HTERT RPE-1 (cell line): ENCODE data around the gene STAB1.

ENCODE experiments used
- in situ Hi-C: fragments of 300-500 bp; cut with MboI; formaldehyde crosslinking; loops from 4 replicates; pipeline ENCODE4 v1.14.3; 2020; ENCODE audit warnings: low sequenced_read_pairs

The STAB1 gene

DNA sequence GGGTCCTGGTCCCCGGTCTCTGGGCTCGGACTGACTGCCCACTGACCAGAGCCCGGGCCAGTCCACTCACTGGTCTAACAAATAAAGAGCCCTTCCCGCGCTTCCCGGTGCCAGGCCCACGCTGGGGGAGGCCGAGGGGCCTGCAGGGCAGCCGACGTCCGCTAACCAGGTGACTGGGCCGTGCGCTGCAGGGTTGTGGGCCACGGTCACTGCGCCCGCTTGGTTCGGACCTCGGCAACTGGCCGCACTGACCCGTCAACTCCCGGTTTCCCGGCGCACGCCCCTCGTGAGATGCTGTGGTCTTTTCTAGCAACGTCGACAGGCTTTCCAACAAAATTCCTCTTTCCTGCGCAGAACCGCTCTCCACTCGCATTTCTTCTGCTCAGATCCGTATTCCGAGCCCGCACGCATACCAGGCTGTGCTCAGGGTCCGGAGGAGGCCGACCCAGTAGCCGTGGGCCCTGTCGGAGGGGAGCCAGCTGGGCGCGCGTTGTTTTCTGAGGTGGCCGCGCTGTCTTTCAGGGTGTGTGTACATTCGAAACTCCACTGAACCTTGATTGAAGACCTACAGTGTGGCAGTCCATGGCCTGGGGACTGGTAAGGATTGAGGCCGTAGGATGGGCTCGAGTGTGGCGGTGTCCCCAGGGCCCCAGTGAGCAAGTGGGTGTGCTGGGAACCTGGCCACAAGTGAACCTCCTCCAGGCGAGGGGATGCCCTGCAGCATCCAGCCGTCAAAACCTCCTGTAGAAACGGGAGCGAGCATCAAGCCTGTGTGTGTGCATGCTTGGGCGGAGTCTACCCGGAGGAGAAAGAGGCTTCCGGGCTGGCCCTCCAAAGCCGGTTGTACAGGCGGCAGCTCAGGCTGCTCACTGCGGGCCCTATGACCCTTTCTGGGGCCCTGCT, 39.4 kb downstream of the STAB1 start:
- in situ Hi-C loops: no loop called here

DNA sequence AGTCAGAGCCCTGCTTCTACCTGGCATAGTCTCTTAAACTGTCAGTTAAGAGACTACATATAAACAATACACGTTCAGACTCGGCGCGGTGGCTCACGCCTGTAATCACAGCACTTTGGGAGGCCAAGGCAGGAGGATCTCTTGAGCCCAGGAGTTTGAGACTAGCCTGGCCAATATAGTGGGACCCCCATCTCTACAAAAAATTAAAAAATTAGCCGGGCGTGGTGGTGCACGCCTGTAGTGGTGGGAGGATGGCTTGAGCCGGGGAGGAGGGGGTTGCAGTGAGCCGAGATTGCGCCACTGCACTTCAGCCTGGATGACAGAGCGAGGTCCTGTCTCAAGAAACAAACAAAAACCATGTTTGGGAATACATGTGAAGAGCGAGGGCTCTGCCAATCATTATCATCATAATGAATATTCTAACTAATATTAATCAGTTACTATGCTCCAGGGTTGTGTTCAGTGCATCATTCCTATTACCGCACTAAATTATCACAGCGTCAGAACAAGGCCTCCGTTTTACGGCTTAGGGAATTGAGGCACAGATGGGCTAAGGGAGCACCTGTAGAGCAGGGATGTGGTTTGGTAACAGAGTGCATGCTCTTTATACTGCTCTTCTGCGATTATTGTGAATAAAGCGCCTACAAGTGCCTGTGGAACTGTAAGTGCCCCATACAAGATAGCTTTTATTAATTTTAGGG, 40.4 kb downstream of the STAB1 start:
- in situ Hi-C loops: no loop called here

DNA sequence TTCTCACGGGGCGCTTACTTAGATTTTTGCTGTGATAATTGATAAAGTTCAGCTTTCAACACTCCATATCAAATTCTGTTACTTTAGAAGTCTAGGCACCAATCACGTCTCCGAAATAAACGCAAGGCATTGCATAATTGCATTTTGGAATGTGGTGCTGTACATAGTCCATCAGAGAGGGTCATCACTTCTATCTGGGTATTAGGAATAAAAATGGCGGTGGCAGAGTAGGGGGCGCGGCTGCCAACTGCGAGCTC, 40.9 kb downstream of the STAB1 start:
- in situ Hi-C loops: no loop called here

DNA sequence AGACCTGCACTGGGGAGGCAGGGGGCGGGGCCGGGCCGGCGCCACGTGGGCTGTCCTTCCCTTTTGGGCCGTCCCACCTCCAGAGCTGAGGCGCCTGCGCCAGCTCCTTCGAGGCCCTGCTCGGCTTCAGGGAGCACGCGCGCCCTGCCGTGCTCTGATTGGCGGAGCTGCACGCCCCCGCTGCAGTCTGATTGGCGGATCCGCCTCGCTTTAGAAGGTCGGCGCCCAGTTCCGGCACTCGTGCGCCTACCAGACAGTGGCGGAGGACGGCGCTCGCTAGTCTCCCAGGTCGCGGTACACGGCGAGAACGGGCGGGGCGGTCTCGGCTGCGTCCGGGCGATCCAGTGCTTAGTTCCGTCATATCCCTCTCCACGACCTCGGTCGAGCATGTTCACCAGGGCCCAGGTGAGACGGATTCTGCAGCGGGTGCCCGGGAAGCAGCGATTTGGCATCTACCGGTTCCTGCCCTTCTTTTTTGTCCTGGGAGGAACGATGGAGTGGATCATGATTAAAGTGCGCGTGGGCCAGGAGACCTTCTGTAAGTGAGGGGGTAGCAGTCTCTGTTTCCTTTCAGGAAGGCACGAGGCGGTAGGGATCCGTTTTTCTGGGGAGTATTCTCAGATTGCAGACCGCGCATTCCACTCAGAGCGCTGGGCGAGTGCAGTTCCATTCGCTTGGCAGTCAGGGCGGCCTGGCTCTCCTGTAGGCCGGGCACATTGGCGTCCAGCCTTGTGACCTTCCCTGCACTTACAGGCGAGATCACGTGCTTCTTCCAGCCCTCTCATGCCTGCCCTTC, 41.4 kb downstream of the STAB1 start, which contains the start of gene UQCC5:
TSS of gene UQCC5 (plus strand) at position 237 of the 796 bp plus-strand sequence. CDS start at position 388, 151 bp downstream.
- in situ Hi-C loops: no loop called here

DNA sequence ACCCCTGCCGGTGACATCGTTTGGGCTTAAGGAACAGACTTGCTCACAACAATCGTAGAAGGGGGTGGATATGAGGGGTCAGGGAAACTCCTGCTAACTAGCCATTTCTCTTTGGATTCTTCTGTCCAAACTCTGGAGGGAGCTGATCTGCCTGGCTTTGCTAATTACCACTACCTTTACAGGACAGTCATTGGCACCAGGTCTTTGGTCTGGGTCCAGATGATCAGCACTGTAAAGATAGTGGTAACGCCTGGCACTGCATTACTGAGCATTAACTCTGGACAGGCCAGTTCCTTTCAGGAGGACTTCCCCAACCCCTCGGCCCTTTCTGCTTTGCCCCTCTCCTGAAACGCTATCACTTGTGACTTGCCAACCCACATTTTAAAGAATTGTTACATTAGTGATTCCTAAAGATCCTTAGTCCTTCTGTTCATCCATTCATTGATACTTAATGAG, 42.1 kb downstream of the STAB1 start:
- in situ Hi-C loops: no loop called here

DNA sequence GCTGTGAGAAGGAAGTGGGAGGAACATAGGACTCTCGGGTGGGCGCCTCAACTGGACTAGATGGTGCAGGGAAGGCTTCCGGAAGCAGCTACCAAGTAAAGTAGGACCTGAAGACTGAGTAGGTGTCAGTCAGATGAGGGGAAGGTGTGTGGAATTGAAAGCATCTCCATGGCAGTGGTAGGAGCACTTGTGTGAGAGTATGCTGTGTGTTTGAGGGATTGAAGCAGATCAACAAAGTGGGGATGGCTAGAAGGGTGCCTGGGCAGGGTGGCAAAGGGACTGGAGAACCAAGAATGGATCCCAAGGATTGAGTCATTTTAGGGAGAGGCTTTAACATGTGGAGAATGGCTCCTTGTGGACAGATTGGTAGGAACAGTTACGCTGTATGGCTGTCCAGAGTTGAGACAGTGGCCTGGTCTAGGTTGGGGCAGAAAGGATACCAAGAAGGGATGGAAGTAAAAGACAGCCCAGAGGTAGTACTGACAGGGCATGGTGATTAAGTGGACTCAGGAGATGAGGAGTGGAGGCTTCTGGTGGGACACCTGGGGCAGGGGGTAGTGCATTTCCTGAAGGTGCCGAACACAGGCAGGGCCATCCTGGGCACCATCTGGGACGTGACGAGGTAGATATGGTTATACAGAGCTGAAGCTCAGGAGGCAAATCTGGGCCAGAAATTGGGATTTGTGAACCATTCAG, 42.7 kb downstream of the STAB1 start:
- in situ Hi-C loops: no loop called here

DNA sequence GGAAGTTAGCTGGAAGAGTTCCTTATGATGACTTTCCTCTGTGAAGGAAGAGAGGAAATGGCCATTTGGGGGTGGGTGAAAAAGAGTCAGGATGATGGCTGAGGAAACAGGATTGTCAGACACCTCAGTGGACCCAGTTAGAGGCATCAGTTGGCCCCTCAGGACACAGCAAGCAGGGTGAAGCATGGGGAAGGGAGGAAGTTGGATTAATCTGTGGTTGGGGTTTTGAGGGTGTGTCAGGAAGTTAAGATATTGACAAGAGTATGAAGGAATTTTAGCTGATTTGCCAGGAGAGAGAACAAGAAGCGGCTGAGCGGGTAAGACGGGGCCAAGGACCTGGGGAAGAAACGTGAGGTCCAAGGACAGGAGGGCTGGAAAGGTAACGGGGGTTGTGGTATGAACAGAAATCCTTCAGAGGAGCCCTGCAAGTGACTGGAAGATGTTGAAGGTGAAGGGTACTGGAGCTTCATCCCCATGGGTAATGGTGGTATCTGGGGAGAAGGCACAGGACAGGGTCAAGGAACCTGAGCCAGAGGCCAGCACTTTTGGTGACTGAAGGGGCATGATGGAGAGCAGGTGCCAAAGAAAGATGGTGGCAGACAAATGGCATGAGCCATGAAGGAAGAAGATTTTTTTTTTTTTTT, 44.0 kb downstream of the STAB1 start:
- in situ Hi-C loops: no loop called here

DNA sequence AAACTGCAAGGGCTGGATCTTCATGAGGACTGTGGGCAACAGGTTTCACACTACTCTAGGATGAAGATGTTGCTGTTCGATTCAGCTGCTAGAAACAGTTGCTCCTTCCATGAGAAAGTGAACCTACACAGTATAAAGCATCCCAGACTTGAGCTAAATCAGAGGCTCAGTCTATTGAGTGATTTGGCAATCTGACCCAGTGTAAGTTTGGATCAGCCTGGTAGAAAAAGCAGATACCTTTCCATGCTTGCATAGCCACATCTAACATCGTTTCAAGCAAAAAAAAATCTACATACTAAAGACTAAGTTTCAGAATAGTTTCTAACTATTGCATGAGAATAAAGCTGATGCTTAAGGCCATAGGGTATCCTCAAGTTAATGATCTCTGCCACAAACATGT, 45.9 kb downstream of the STAB1 start:
- in situ Hi-C loops: no loop called here

DNA sequence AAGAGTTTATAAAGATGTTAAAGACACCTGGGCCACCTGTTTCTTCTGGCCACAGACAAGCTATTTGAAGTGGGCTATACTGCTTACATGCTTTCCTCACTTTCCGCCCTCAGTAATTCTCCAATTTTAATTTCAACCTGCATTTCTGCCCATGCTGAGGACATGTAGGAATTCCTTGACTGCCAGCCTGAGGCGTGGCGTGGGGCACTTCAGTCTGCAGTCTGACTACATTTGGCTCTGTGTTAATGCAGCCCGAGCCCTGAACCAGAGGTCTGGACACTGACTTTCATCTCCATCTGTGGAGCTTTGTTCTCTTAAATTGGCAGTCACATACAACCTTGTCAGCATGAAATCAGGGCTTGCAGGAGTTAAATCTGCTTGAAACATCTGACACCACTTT, 49.8 kb downstream of the STAB1 start:
- in situ Hi-C loops: no loop called here

DNA sequence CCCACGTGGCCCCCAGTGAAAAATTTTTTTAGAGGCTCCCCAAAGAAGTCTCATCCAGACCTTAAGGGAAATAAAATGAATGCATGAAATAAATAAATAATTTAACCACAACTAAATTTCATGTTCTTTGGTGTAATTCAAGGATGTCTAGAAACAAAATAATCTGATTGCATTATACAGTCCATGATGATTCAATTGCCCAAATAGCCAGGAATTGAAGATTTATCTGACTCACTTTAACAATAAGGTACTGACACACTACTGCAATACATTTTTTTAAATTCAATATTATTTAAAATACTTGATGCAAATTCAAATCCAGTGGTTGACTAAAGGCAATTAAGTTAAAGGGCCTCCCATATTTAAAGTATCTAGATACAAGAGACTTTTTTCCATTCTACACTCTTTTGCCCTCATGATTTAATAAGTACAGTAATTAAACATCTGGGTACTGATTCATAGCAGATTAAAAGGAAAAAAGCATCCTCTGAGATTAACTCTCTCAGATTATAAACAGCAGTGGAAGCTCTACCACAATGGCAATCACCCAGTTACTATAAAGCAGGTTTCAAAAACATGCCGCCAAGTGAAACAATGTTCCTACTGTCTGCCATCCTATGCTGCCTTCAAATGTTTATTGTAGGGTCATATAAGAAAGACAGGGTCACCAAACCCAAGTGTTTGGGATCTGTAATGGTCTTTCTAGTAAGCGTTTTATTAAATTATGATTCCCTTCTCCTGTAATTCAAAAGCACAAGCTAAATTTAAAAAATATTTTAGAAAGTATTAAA, 51.2 kb downstream of the STAB1 start:
- in situ Hi-C loops: no loop called here

DNA sequence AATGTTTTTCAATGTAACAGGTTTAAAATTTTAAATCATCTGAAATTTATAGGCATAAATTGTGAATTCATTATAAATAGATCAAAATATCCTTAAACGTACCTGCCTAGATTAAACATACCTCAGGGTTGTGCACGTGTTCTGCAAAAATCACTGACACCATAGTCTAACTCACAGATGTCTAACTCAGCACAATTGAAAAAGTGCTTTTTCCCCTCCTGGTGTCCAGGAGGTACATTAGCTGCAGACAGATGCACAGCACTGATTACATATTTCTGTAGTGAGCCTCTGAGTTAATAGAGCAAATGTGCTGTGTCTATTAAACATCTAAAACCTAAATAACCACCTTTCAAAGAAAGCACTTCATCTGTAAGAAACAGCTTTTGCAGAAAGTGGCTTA, 52.0 kb downstream of the STAB1 start:
- in situ Hi-C loops: no loop called here

DNA sequence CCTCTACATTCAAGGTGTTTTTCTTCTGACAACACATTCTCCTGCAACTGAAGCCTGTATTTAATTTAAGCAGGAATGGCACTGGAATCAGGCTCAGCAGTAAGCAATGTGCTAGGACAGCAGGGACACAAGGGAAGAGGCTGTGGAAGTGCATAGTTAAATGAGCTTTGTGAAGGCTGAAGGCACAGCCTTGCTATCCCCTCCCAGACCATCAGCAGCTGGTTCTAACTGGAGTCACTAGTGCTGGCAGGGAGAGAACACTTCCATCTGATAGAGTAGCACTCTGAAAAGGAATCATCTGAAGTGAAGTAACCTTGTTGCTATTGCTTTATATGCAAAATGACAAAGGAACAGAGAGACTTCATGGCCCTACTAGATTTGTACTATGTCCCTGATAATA, 56.0 kb downstream of the STAB1 start:
- in situ Hi-C loops: no loop called here

DNA sequence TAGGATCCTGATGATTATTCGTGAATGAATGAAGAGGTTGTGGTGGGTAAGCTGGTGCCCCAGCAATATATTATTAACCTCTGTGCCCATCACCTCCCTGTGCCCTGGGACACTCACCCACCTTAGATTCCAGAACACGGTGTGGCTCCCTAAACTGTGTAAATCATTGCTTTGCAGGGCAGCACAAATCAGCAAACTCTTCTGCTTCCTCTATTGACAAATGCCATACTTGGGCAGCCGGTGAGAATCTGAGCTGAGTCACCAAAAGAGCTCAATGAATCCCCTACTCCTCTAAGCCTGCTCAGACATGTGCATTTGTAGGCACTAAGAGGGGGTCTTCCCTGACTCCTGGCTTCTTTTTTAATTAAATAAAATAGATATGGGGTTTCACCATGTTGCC, 57.0 kb downstream of the STAB1 start:
- in situ Hi-C loops: no loop called here

DNA sequence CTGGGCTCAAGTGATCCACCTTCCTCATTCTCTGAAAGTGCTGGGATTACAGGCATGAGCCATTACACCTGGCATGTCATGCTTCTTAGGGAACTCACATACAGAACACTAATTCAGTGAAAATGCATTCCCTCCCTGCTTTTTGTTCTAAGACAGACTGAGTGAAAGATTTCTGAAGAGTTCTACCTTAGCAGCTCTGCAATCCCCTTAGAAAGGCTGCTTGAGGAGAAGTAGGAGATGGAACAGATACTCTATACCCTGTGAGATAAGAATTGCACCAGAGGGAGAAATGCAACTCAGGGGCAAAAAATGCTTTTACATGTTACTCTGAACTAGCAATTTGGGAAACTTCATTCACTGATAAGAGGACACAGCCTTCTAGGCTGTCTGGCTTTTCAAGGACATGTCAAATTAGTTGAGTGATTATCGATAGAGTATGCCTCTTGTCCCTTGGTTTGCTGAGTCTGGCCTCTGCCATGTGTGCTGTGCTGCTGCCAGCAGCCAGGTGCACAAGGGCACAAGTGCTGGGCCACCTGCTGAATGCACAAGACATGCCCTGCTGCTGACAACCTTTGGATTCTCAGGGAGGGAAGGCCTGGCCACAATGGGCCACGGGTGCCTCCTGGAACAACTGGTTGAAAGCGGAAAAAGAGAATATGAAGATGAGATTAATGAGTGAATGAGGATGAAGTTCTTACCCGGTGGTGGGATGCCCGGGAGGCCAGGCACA, 59.1 kb downstream of the STAB1 start:
- in situ Hi-C loops: no loop called here

DNA sequence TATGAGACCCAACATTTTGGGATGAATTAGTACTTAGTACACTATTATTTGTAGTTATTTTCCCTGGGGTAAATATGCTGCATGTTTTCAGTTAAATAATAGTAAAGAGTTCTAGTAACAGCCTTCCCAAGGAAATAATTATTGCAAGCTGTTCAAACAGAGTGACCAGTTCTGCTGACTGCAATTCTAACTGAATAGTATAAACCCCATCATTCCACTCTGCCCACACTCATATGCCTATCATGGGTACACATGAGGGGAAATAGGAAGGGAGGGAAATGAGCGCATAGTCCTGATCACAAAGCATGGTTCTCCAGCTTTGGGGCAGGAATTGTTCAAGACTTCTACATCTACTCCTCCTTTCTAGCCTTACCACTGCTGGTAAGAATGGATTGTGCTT, 59.9 kb downstream of the STAB1 start:
- in situ Hi-C loops: no loop called here

DNA sequence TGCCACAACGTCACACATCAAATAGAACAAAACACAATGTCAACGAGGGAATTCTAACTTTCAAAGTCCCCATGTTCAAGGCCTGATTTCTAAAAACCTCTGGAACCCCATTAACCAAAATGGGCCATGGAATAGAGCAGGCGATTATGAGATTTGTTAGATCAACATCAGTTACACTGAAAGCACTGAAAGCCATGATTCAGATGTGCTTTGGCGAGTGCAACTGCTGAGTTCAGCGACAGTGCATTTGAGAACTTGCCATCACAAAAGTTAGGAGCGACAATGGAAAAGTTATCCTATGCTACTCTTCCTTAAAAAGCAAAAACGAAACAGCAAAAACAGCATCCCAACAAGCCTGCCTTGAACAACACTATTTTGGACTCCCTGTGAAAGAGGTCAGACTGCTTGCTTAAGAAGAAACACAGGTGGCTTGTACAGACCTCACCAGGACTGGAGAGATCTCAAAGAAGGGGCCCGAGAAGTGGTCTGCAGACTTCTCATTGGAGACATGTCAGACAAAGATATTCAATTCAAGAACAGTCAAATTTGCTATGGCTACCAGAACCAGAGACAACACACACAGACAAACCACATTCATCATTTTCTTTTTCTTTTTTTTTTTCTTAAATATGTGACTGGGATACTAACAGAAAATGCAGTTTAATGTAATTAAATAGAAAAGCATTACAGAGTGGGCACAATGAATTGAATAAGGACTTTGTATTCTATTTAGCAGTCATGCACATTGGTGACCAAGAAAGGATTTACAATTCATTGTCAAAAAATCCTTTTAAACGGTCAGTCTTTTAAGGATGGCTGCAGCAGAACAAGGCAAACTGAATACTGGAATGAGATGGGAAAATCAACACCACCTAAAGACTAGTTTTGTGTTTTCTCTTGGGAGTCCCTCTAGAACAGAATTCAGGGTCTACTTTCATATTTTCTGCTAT, 62.1 kb downstream of the STAB1 start:
- in situ Hi-C loops: no loop called here

DNA sequence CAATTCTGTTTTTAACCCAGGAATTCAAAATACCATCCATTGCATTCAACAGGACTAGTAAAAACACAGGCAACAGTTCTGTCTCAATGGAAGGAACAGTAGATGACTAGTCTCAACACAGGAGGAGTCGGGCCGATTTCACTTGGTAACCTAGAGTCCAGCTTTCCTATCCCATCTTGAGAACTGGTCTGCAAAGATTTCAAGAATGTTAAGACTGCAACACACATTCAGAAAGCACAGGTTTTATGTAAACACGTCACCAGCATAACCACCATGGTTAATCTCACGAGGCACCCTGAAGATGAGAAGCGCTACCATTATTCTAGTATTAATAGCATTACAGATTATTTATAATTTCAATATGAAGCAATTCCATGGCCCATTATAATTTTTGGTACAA, 63.3 kb downstream of the STAB1 start:
- in situ Hi-C loops: no loop called here
